CD4-positive, alpha-beta T cell treated with Interleukin-10 for 1 hour (primary cell): ENCODE measurements around the gene GLRX.
"Not testable (repeated sequence)": the region's sequence is repeated elsewhere in the genome, so short reads cannot be mapped to it uniquely, and the experiment has no call there.

Source experiments
- DNase-seq: peaks from one replicate; pipeline ENCODE4 v3.0.0-alpha.2; 2020

The GLRX gene

GRCh38 chr5:95826949-95827891 lies 4.7 kb upstream of the GLRX start:
- no peak for DNase-seq

GRCh38 chr5:95825495-95825894 lies 3.0 kb upstream of the GLRX start:
- no peak for DNase-seq

DNA sequence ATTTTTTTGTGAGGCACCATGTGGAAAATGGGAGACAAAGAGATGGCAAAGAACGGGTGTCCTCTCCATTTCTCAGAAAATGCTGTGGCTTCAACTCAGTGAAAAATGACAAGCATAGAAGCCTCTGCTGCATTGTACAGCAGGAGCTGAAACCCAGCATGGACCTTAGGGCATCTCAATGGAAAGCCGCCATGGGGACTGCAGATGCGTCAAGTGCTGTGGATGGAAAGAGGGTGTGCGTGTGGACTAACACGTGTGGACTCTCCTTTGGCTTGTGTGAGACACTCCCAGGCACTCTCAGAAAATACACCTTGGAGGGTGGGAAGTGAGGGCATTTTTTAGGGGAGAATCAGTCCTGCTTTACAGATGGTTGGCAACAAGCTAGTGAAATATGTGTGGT lies 2.2 kb upstream of the GLRX start:
- DNase-seq = no peak

DNA sequence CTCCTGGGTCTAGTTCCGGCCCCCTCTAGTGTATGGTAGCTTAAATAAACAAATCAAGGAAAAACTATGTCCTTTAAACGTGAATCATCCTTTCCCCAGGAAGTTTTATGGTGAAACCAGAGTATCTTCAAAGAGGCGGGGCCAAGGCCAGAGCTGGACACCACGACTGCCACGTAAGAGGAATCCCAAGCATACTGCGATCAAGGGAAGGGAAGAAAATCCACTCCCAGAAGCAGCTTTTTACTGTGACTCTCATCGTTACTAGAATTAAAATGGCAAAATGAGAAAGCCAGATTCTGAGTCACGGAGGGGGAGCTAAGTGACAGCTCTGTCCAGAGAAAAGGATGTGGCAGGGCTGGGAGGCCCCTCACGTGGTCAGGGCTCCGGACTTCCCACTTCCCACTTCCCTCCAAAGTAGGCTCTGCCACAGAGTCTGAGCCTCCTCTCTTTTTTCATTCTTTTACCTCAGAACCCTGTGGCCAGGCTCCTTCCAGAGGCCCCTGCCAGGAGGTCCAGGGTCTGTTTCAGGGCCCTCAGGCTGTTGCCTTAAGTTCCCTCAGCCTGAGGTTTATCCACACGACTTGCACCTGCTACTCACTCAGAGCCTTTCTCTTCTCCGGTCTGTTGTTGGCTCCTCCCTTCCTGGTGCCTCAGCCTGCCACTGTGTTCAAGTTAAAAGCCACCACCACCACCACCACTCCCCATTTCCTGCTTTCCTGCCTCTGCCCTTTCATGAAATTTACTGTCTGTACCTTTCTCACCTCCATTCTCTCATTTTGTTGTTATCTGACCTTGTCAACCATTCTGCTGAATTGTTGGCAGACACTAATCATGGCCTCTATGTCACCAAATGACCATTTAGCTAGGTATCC lies 1.4 kb upstream of the GLRX start:
- peak; percentile 78 for DNase-seq

DNA sequence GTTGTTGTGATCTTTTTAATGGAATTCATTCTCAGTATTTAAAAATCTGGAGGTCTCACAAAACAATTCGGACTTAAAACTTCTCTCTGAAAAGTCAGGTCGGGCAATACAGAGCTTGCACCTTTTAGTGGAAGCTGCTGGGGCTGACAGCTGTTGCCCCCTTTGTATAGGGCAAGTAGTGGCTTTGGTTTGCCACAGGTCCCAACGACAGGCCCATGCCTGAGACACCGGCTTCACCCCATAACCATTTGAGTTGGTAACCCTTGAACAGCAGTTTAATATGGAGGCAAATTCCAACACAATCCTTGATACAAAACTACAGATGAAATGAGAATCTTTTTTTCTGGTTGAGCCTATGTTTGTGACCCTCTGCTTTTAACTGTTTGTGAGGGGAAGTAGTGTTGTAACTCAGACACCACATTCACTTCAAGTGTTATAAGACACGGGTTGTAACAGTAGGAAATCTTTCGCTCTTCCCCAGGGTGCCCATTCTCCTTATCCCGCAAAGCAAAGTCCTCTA lies 752 bp upstream of the GLRX start:
- DNase-seq = no peak

GRCh38 chr5:95822043-95822541 lies 434 bp downstream of the GLRX start:
- no peak for DNase-seq

DNA sequence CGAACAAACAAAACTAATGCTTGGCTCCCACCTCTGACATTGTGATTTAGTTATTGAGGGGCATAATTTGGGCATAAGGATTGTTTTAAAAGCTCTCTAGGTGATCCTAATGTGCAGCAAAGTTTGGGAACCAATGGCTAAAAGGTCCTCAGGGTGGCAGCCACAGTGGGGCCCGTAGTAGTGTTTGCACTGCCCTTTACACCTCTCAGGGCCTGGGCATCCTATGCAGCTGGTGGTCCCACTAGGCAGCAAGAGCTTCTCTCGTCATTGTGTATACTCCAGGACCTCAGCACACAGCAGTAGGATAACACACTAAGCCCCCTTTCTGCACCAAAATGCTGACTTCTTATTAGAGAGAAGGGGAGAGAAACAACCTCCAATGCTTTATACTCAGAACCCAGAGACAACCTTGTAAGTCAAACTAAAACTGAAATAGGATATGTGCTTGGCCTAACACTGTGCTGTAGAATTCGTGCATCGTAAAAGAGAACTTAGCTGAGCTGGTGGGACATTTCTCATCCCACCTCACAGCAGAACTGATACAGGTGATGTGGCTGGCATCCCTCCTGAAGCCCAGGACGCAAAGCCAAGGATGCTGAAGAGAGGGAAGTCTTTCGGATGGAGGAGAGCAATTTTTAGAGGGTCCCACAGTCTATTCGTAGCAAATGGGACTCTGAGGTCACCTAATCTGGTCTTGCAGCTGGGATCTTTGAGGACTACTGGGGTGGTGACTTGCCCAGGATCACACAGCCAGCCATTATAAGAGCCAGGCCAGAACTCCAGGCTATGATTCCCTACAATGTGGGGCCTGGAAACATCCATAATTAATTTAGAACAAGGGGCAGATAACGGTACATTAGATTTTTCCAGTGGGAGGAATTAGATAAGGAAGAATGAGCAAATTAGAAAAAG lies 1.2 kb downstream of the GLRX start:
- no peak for DNase-seq

DNA sequence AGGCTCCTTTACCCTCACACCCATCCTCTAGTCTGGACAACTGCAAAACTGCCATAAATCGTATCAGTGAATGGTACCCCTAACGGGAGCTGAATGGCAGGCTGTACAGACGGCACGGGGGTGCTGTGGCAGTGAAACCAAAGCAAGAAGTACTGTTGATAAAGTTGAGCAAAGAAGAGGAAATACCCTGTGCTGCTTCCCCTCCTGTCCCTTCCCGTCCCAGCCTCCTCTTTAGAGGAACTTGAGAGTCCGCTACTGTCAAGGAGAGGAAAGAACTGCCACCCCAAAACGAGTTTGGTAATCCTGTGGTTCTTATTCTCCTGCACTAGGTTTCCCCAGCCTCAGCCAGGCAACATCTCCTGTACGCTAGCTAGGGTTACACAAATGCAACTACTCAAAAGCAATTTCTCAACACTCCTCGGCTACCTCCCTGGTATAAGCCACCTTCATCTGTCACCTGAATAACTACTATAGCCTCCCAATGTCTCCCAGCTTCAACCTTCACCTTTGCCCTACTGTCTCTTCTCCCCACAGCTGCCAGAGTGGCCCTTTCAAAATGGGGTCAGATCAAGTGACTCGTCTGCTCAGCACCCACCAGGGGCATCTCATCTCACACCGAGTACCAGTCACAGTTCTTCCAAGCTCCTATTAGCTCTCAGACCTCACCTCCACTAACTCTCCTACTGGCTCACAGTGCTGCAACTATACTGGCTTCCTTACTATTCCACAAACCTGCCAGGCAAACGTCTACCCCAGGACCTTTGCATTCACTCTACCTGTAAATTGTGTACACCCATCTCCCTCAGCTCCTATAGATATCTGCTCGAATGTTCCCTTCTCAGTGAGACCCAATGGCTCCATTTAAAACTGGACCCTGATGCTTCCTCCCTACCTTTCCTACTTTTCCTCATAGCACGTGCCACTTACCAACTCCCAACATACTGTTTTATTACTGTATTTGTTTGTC lies 4.1 kb downstream of the GLRX start:
- peak; percentile 44 for DNase-seq

DNA sequence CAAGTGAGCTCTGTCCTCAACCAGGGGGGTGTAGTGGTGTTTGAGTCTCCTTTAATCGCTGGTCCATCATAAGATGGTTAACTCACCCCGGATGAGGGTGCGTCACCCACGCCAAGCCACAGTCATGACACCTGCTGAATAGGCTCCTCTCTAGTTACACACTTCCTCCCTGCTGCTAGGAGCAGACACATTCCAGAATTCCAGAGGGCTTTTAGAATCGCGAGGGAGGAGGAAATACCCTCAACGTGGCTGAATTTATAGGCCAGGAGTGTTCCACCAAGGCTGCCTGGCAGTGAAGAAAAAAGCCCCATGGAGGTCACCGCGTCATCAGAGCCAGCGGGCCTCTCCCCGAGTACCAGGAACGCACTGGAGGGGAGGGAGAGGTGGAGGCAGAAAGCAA lies 5.1 kb downstream of the GLRX start:
- peak; percentile 62 for DNase-seq

GRCh38 chr5:95816776-95817175 lies 5.8 kb downstream of the GLRX start:
- DNase-seq = no peak

GRCh38 chr5:95816341-95816740 lies 6.2 kb downstream of the GLRX start:
- DNase-seq = no peak

DNA sequence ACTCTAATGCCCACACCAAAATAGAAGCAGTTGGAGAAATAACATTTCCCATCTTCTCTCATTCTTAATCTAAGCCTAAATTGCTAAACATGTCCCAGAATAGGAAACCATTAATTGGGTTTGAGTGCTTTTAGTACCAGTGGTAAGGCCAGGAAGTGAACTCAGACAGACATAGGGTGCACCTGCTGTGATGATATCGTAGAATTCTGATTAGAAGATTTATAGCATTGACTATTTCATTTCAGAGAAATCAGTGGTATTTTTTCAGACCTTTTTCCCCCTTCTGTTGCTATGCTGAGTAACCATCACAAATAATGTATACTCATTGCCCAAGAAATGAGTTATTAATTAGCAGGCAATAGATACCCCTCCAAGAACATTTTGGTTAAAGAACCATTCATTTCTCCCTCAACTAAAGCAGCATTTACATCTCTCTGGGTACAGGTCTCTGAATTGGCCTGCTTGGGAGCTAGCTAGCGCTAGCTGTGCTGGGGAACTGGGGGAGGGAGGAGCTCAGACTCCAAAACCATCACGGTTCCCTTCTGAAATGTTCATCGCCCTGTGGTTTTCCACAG lies 7.3 kb downstream of the GLRX start:
- DNase-seq = no peak

- DNase-seq = not testable (repeated sequence)
These were observed 9.5 kb downstream of the GLRX start for GRCh38 chr5:95813035-95813434.

DNA sequence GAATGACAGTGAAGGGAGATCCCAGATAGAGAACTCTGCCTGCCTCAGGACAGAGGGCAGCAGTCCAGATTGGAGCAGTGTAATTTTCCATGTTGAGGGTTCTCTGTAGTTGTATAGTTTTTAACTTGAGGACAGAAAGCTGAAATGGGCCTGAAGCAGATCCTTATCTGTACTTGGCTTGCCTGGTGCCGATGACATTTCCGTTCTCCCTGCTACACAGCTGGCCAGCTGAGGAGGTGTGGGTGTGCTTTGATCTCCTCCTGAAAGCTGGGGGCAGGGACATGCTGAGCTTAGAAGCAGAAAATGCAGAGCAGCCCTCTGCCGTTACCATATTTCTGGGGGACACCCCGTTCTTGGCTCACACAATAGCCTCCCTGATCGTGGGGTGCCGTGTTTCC lies 10.5 kb downstream of the GLRX start:
- DNase-seq = peak; percentile 48

DNA sequence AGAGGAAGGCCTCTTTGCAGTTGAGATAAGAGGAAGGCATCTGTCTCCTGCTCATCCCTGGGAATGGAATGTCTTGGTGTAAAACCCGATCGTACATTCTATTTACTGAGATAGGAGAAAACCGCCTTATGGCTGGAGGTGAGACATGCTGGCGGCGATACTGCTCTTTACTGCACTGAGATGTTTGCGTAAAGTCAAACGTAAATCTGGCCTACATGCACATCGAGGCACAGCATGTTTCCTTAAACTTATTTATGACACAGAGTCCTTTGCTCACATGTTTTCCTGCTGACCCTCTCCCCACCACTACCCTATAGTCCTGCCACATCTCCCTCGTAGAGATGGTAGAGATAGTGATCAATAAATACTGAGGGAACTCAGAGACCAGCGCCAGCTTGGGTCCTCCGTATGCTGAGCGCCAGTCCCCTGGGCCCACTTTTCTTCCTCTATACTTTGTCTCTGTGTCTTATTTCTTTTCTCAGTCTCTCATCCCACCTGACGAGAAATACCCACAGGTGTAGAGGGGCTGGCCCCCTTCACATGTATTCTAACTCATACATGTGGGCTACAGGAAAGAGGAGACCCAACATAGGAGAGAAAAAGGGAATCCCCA lies 11.0 kb downstream of the GLRX start:
- not testable (repeated sequence) for DNase-seq

DNA sequence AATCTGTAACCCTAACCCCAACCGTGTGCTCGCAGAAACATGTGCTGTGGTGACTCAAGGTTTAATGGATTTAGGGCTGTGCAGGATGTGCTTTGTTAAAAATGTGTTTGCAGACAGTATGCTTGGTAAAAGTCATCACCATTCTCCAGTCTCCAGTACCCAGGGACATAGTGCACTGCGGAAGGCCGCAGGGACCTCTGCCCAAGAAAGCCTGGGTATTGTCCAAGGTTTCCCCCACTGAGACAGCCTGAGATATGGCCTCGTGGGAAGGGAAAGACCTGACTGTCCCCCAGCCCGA lies 11.5 kb downstream of the GLRX start:
- DNase-seq = not testable (repeated sequence)

DNA sequence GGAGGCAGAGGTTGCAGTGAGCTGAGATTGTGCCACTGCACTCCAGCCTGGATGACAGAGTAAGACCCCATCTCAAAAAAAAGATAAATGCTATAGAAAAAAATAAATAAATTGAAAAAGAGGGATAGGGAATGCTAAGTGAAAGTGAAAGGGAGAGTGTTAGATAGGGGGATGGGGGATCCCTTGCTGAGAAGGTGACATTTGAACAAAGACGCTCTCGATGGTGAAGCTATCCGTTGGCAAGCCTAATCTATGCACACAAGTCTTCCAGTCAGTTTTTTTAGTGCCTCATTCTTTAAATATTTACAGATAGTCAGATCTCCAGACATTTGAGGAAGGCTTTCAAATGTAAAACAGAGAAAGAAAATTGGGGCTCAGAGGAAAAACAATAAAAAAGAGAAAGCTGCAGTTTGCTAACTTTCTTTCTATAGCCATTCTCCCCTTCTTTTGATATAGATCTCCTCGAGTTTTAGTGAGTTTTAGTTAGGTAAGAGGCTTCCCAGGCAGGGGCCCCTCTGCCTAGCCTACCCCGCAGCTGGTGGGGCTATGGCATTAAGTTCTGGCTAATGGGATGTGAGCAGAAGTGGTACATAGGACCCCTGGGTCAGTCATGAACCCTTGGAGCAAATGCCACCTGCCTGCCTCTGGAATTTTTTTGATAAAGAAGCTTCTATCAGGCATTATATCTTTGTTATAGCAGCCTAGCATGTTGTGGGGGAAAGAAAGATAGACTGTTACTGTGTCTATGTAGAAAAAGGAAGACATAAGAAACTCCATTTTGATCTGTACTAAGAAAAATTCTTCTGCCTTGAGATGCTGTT lies 12.0 kb downstream of the GLRX start:
- DNase-seq = no peak

- DNase-seq = no peak
These were observed 13.0 kb downstream of the GLRX start for GRCh38 chr5:95809414-95809960.
